Skeletal muscle satellite cell (primary cell): ENCODE data around the gene SOX15. TPM values are rescaled to one million over a fixed set of nuclear protein-coding genes. Genes with fewer than 3 reads are reported as not detected.

Experiments
- H3K27me3 ChIP-seq: 2 replicates; pipeline ENCODE4 v1.7.0; 2013; ENCODE audit warnings: low read length; ENCODE audit not compliant: control insufficient read depth, insufficient read depth
- H3K36me3 ChIP-seq: 2 replicates; pipeline ENCODE4 v1.7.0; 2013; ENCODE audit warnings: mild to moderate bottlenecking, control low read depth, low read length; ENCODE audit not compliant: insufficient read depth
- H3K4me1 ChIP-seq: 2 replicates; pipeline ENCODE4 v1.7.0; 2013; ENCODE audit warnings: low read length; ENCODE audit not compliant: control insufficient read depth, insufficient read depth
- H3K4me2 ChIP-seq: 2 replicates; pipeline ENCODE4 v1.7.0; 2013; ENCODE audit warnings: mild to moderate bottlenecking, low read length
- H3K4me3 ChIP-seq: 2 replicates; pipeline ENCODE4 v1.7.0; 2013; ENCODE audit warnings: low read length
- H3K9ac ChIP-seq: 2 replicates; pipeline ENCODE4 v1.7.0; 2013; ENCODE audit warnings: mild to moderate bottlenecking, low read depth, low read length, moderate library complexity
- H3K9me3 ChIP-seq: replicated peaks from 2 replicates; pipeline ENCODE4 v1.7.0; 2013; ENCODE audit warnings: mild to moderate bottlenecking, control low read depth, low read length
- small RNA-seq: library from RNA; depleted of rRNA; stranded (forward); fragments of <200 nt; gene quantifications from one replicate; pipeline ENCODE3, GENCODE V24; 2012

SOX15 gene

GRCh38 chr17:7549401-7550055 is 40.4 kb downstream of the SOX15 start:
- Histone ChIP-seq H3K4me2 (peak overlapping the region; percentile 95), H3K36me3 (no peaks in the 10 kb centered on the region), H3K4me1 (peaks cover 17% of the 10 kb centered on the region), H3K9ac (peak overlapping the region; percentile 83), H3K4me3 (peak overlapping the region; percentile 85), H3K9me3 (no peaks in the 10 kb centered on the region), H3K27me3 (no peaks in the 10 kb centered on the region)

DNA sequence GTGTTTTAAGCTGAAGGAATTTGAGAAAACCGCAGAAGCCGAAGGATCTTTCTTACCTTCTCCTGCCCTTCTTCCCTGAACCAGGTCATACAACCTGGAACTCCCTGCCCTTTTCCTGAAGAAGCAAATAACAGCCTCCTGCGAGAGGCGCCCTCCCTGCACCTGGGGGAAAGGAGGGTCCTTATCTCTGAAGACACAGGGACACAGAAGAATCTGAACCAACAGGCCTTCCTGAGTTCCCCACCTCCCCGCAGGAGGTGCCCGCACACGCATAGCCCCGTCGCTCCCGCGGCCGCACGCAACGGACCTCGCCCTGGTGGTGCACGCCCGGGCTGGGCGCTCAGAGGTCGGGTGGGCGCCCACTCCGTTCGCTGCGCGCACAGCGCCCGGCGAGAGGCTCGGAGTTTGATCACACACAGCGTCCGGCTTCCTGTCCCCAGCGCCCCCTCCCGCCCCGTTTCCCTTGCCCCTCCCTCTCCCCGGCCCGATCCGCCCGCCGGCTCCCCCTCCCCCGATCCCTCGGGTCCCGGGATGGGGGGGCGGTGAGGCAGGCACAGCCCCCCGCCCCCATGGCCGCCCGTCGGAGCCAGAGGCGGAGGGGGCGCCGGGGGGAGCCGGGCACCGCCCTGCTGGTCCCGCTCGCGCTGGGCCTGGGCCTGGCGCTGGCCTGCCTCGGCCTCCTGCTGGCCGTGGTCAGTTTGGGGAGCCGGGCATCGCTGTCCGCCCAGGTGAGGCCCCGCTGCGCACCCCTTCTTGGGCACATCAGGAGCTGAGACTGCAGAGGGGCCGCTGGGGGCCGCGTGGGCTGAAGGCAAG is 41.1 kb downstream of the SOX15 start, which contains the start of gene TNFSF12:
Gene TNFSF12, plus strand, starts transcription at position 474 of the 816 bp plus-strand sequence. Its CDS starts 96 bp downstream, at position 570.
- H3K4me2 ChIP-seq, result peak within 1 kb of the TSS; percentile 95
- peak within 1 kb of the TSS; percentile 85 for H3K4me3 ChIP-seq
- H3K36me3 ChIP-seq, result no peaks in the 10 kb centered on the region
- peaks cover 1% of the 10 kb centered on the region for H3K27me3 ChIP-seq
- peaks cover 17% of the 10 kb centered on the region for H3K4me1 ChIP-seq
- H3K9me3 ChIP-seq, result no peaks in the 10 kb centered on the region
- H3K9ac ChIP-seq, result peak within 1 kb of the TSS; percentile 83

GRCh38 chr17:7544911-7545310 is 45.0 kb downstream of the SOX15 start:
- no peak overlapping the region for H3K4me3 ChIP-seq
- peaks cover 14% of the 10 kb centered on the region for H3K4me1 ChIP-seq
- no peaks in the 10 kb centered on the region for H3K36me3 ChIP-seq
- no peak overlapping the region for H3K9ac ChIP-seq
- no peak overlapping the region for H3K4me2 ChIP-seq
- H3K9me3 ChIP-seq, result no peaks in the 10 kb centered on the region
- peaks cover 16% of the 10 kb centered on the region for H3K27me3 ChIP-seq

GRCh38 chr17:7541074-7541621 is 48.7 kb downstream of the SOX15 start:
- no peak overlapping the region for H3K4me2 ChIP-seq
- H3K36me3 ChIP-seq, result no peaks in the 10 kb centered on the region
- H3K4me1 ChIP-seq, result no peaks in the 10 kb centered on the region
- H3K4me3 ChIP-seq, result no peak overlapping the region
- H3K9me3 ChIP-seq, result peaks cover 11% of the 10 kb centered on the region
- H3K27me3 ChIP-seq, result peaks cover 16% of the 10 kb centered on the region
- H3K9ac ChIP-seq, result no peak overlapping the region

- H3K4me1 ChIP-seq, result no peaks in the 10 kb centered on the region
These were observed 50.9 kb downstream of the SOX15 start for GRCh38 chr17:7538891-7539545.

More at GRCh38 chr17:7538891-7539545, 50.9 kb downstream of the SOX15 start:
- no peak overlapping the region for H3K4me3 ChIP-seq
- H3K9ac ChIP-seq, result no peak overlapping the region
- H3K27me3 ChIP-seq, result peaks cover 16% of the 10 kb centered on the region
- no peaks in the 10 kb centered on the region for H3K36me3 ChIP-seq
- H3K4me2 ChIP-seq, result no peak overlapping the region
- peaks cover 11% of the 10 kb centered on the region for H3K9me3 ChIP-seq

Small RNAs within 50 kb of the gene (small RNA-seq; reads per million reads assigned to genes)
- gene CD68, result not detected
- not detected for gene SNORA48
- gene SNORD10, result not detected
